Measurements from ENCODE around the gene FRAT1. TPM values are rescaled to one million over a fixed set of nuclear protein-coding genes. Genes with fewer than 3 reads are reported as not detected.

FRAT1 gene
- total and polyA plus RNA-seq, 10 of the 15 experiments (the other 5 are each of a cell fraction or from before 2014, with no cell fraction given), result 0.07 to 0.73 (median 0.26) TPM

DNA sequence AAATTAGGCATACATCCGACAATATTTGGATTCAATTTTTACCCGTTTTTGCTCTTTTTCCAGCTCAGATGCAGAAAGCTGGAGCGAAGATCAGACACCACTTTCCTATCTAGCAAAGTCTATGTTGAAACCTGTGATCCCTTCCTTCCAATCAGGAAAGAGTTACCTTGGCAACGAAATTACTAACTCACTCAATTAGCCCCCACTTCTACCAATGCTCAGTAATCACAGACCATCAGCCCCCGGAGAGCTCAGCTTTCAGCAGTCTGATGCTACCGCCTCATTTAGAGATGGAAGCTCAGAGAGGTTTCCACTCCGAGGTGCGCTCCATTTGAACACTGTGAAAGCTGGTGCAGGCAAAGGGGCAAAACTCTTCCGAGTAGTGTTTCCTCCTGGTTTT is 6.7 kb downstream of the FRAT1 start (continued):
- TF ChIP-seq MEF2B (IDR thresholded peaks at IDR 0.05; ENCODE audit: partially characterized antibody, poor library complexity, severe bottlenecking), result no peak
- TF ChIP-seq SRF (IDR thresholded peaks at IDR 0.05; ENCODE audit: low read depth in 2 of 2, low read length in 2 of 2), result no peak
- TF ChIP-seq, protein P1, sequence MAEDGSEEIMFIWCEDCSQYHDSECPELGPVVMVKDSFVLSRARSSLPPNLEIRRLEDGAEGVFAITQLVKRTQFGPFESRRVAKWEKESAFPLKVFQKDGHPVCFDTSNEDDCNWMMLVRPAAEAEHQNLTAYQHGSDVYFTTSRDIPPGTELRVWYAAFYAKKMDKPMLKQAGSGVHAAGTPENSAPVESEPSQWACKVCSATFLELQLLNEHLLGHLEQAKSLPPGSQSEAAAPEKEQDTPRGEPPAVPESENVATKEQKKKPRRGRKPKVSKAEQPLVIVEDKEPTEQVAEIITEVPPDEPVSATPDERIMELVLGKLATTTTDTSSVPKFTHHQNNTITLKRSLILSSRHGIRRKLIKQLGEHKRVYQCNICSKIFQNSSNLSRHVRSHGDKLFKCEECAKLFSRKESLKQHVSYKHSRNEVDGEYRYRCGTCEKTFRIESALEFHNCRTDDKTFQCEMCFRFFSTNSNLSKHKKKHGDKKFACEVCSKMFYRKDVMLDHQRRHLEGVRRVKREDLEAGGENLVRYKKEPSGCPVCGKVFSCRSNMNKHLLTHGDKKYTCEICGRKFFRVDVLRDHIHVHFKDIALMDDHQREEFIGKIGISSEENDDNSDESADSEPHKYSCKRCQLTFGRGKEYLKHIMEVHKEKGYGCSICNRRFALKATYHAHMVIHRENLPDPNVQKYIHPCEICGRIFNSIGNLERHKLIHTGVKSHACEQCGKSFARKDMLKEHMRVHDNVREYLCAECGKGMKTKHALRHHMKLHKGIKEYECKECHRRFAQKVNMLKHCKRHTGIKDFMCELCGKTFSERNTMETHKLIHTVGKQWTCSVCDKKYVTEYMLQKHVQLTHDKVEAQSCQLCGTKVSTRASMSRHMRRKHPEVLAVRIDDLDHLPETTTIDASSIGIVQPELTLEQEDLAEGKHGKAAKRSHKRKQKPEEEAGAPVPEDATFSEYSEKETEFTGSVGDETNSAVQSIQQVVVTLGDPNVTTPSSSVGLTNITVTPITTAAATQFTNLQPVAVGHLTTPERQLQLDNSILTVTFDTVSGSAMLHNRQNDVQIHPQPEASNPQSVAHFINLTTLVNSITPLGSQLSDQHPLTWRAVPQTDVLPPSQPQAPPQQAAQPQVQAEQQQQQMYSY (CRISPR knock-in tag; IDR thresholded peaks at IDR 0.05), result no peak

DNA sequence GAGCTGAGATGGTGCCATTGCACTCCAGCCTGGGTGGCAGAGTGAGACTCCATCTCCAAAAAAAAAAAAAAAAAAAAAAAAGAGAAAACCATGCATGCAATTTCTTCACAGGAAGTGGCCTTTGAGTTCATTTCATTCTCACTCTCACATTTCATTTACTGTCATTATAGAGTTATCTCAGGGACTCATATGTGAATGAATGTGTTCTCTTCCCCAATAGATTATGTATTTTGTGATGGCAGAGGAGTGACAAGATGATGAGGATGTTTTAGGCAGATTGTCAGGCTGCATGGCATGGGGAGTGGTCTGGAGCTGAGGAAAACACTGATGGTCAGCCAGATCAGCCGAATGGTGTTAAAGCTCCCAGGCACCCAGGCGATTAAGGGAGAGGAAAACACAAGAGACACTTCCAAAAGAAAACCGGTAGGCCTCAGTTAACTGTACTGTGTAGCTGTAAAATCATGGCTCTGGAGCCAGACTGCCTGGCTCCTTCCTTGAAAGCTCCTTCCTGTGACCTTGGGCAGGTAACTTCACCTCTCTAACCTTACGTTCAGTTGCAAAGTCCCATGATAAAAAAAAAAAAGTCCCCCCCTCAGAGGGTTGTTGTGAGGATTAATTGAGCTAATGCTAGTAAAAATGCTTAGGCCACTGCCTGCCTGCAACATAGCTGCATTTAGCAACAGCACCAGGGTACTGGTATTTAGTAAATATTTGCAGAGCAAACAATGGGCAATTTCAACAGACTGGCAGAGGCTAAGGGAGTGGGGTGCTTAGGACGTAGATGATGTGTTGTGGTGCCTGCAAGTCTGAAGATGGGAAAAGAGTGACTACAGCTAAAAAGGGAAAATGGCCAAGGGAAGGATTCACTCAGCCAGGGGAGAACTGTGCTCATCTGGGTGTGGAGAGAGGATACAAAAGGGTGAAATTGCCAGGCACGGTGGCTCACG is 8.6 kb downstream of the FRAT1 start:
- BruUV-seq (replicated peaks), result no TSS peak
- CTCF ChIA-PET, result interaction anchor here (0.6 to 2.3 kb wide), 2 partner anchors 49 to 53 kb away, joined by 4 to 14 read pairs; no protein-coding TSS in a partner anchor
- POLR2A ChIA-PET, result interaction anchor here (0.6 kb wide), 1 partner anchor 13 kb away, joined by 4 read pairs; no protein-coding TSS in a partner anchor
- intact Hi-C loops (cut with micrococcal nuclease; ENCODE audit: unreplicated experiment), result no loop called here
- Histone ChIP-seq H2AFZ (ENCODE audit: control insufficient read depth, low read depth, low read length) (no peak overlapping the region), H3K4me2 (ENCODE audit: control insufficient read depth, insufficient read depth) (peak overlapping the region; percentile 17; the same call in 1 of the 2 replicates), H3K27me3 (replicated peaks in 1 of 2; ENCODE audit: control insufficient read depth in 2 of 2, insufficient read depth in 2 of 2, low read length in 1 of 2) (no peaks in the 10 kb centered on the region), H3K9me3 (replicated peaks; ENCODE audit: control insufficient read depth, insufficient read depth, low read length) (no peaks in the 10 kb centered on the region), H4K20me1 (ENCODE audit: control insufficient read depth, insufficient read depth) (no peaks in the 10 kb centered on the region; the same call in 1 of the 2 replicates), H3K27ac (ENCODE audit: control insufficient read depth, insufficient read depth) (no peak overlapping the region), H3K4me1 (ENCODE audit: control insufficient read depth, insufficient read depth, low read length) (peaks cover 12% of the 10 kb centered on the region), H3K4me3 (no peak overlapping the region), H3K9ac (ENCODE audit: control insufficient read depth, insufficient read depth, low read length) (no peak overlapping the region), H3K36me3 (ENCODE audit: control insufficient read depth in 2 of 2, insufficient read depth in 2 of 2, low read length in 1 of 2) (no peaks in the 10 kb centered on the region), H3K79me2 (ENCODE audit: control insufficient read depth, insufficient read depth, low read length) (no peaks in the 10 kb centered on the region)
- SMC1A ChIA-PET (ENCODE audit: uncharacterized antibody, unreplicated experiment), result interaction anchor here (0.7 to 1.5 kb wide), 3 partner anchors 11 to 49 kb away, joined by 3 to 4 read pairs (median 3); no protein-coding TSS in a partner anchor
- DNase-seq (ENCODE audit: low read depth, low spot score) (no peak), ATAC-seq (peak; percentile 40), FAIRE-seq (no peak)
- in situ Hi-C loops (cut with MboI), result no loop called here
- 91% methylated on average over 7 of the region's 7 CpGs for WGBS (ENCODE audit: insufficient coverage, insufficient replicate concordance, low lambda C conversion rate, missing lambda C conversion rate)
- RAD21 ChIA-PET (ENCODE audit: unreplicated experiment), result no interaction called here
- TF ChIP-seq CBX5 (IDR thresholded peaks at IDR 0.05; ENCODE audit: low read depth) (no peak), RELA (IDR thresholded peaks at IDR 0.05; ENCODE audit: borderline replicate concordance, partially characterized antibody) (no peak), GABPA (IDR thresholded peaks at IDR 0.05; ENCODE audit: low read depth) (no peak), SMC3 (IDR thresholded peaks at IDR 0.05; ENCODE audit: borderline replicate concordance, low read length) (no peak), HDGF (IDR thresholded peaks at IDR 0.05) (no peak), STAT3 (IDR thresholded peaks at IDR 0.05; ENCODE audit: low read depth, low read length) (no peak), ESRRA (IDR thresholded peaks at IDR 0.05; ENCODE audit: low read length) (no peak), HCFC1 (IDR thresholded peaks at IDR 0.05; ENCODE audit: low read length) (no peak), POLR2AphosphoS5 (IDR thresholded peaks at IDR 0.05; ENCODE audit: low read length) (no peak), KLF5 (IDR thresholded peaks at IDR 0.05; ENCODE audit: partially characterized antibody) (no peak)
- TF ChIP-seq, protein P2, sequence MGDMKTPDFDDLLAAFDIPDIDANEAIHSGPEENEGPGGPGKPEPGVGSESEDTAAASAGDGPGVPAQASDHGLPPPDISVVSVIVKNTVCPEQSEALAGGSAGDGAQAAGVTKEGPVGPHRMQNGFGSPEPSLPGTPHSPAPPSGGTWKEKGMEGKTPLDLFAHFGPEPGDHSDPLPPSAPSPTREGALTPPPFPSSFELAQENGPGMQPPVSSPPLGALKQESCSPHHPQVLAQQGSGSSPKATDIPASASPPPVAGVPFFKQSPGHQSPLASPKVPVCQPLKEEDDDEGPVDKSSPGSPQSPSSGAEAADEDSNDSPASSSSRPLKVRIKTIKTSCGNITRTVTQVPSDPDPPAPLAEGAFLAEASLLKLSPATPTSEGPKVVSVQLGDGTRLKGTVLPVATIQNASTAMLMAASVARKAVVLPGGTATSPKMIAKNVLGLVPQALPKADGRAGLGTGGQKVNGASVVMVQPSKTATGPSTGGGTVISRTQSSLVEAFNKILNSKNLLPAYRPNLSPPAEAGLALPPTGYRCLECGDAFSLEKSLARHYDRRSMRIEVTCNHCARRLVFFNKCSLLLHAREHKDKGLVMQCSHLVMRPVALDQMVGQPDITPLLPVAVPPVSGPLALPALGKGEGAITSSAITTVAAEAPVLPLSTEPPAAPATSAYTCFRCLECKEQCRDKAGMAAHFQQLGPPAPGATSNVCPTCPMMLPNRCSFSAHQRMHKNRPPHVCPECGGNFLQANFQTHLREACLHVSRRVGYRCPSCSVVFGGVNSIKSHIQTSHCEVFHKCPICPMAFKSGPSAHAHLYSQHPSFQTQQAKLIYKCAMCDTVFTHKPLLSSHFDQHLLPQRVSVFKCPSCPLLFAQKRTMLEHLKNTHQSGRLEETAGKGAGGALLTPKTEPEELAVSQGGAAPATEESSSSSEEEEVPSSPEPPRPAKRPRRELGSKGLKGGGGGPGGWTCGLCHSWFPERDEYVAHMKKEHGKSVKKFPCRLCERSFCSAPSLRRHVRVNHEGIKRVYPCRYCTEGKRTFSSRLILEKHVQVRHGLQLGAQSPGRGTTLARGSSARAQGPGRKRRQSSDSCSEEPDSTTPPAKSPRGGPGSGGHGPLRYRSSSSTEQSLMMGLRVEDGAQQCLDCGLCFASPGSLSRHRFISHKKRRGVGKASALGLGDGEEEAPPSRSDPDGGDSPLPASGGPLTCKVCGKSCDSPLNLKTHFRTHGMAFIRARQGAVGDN (IDR thresholded peaks at IDR 0.05), result no peak
